HCT116 (cell line): ENCODE data around the gene KCNA2. TPM values are rescaled to one million over a fixed set of nuclear protein-coding genes. Genes with fewer than 3 reads are reported as not detected.

Experiments used
- ATAC-seq: fragments of 200-7000 bp; cut with Tn5 transposase; 2 replicates; pipeline ENCODE4 v1.9.1; 2020; ENCODE audit warnings: mild to moderate bottlenecking, moderate library complexity
- BruUV-seq: library from RNA; stranded (reverse); fragments of 400-500 nt; replicated peaks from 2 replicates; lab custom pipeline; 2021; lab: Mats Ljungman, UMichigan
- CTCF ChIA-PET: fragments of 300-600 bp; sonication (Branson Sonifier 250); formaldehyde crosslinking; loops from one replicate; lab custom pipeline; 2021; ENCODE audit warnings: antibody characterized with exemption; lab: Charles Lee
- POLR2A ChIA-PET: fragments of 300-600, 350-600 bp; sonication (Branson Sonifier 250); formaldehyde crosslinking; loops from one replicate; lab custom pipeline; 2021; ENCODE audit warnings: antibody characterized with exemption; lab: Charles Lee
- RAD21 ChIA-PET, 2 experiments: fragments of 300-600 bp; sonication (Branson Sonifier 250); formaldehyde crosslinking; loops; one replicate each; lab custom pipeline; 2023; ENCODE audit warnings: low total read pairs in 2 of 2; ENCODE audit not compliant: uncharacterized antibody in 2 of 2, unreplicated experiment in 2 of 2, low non-redundant PET in 1 of 2; lab: Charles Lee
- DNase-seq: peaks from one replicate; pipeline ENCODE4 v3.0.0-alpha.2; 2010; ENCODE audit warnings: low read depth, low spot score
- H2AFZ ChIP-seq: fragments of 200-600 bp; shearing (Covaris generic), sonication (generic); 2 replicates; pipeline ENCODE4 v1.6.1; 2017; ENCODE audit warnings: low read depth, mixed run types, mixed read lengths, antibody characterized with exemption, low read length; ENCODE audit not compliant: poor library complexity, severe bottlenecking
- H3K27ac ChIP-seq: 2 replicates; pipeline ENCODE4 v1.5.1; 2012; ENCODE audit warnings: low read depth, low read length
- H3K27me3 ChIP-seq: fragments of 200-600 bp; sonication (generic); 2 replicates; pipeline ENCODE4 v1.6.1; 2016; ENCODE audit warnings: mixed run types, low read length, mixed read lengths; ENCODE audit not compliant: insufficient read depth
- H3K36me3 ChIP-seq, 2 experiments: fragments of 200-500 bp in 1 of 2; fragments of 200-600 bp in 1 of 2; sonication (Bioruptor generic) in 1 of 2; sonication (generic) in 1 of 2; 2 replicates each; pipeline versions ENCODE4 v1.5.1 to v1.6.1; 2014 to 2016; ENCODE audit warnings: low read length in 2 of 2, inconsistent platforms in 1 of 2, mixed read lengths in 1 of 2, mixed run types in 1 of 2; ENCODE audit not compliant: insufficient read depth in 2 of 2, control insufficient read depth in 1 of 2
- H3K4me1 ChIP-seq, 2 experiments: fragments of 200-600 bp in 1 of 2; sonication (generic) in 1 of 2; 2 replicates each; pipeline versions ENCODE4 v1.5.1 to v1.6.1; 2012 to 2017; ENCODE audit warnings: low read length in 2 of 2, inconsistent platforms in 1 of 2, mild to moderate bottlenecking in 1 of 2, mixed read lengths in 1 of 2, mixed run types in 1 of 2, moderate library complexity in 1 of 2; ENCODE audit not compliant: insufficient read depth in 2 of 2, control insufficient read depth in 1 of 2
- H3K4me2 ChIP-seq: fragments of 200-600 bp; sonication (generic); 2 replicates; pipeline ENCODE4 v1.6.1; 2017; ENCODE audit warnings: mixed run types, low read length, mixed read lengths
- H3K4me3 ChIP-seq, 2 experiments: fragments of 200-600 bp in 1 of 2; sonication (generic) in 1 of 2; replicated peaks in 1 of 2; 2 replicates each; pipeline ENCODE4 v1.5.1; 2011 to 2016; ENCODE audit warnings: low read length in 2 of 2, control low read depth in 1 of 2, low read depth in 1 of 2, mild to moderate bottlenecking in 1 of 2, mixed read lengths in 1 of 2, mixed run types in 1 of 2
- H3K79me2 ChIP-seq: fragments of 200-600 bp; sonication (generic); 2 replicates; pipeline ENCODE4 v1.6.1; 2017; ENCODE audit warnings: mild to moderate bottlenecking, mixed run types, low read length, moderate library complexity, mixed read lengths; ENCODE audit not compliant: insufficient read depth
- H3K9ac ChIP-seq: fragments of 200-600 bp; sonication (generic); 2 replicates; pipeline ENCODE4 v1.6.1; 2016; ENCODE audit warnings: low read length, mixed read lengths
- H3K9me2 ChIP-seq: fragments of 200-600 bp; sonication (generic), shearing (Covaris generic); 2 replicates; pipeline ENCODE4 v1.6.1; 2017; ENCODE audit warnings: mixed run types, mild to moderate bottlenecking, moderate library complexity; ENCODE audit not compliant: insufficient read depth
- H3K9me3 ChIP-seq, 2 experiments: fragments of 200-500 bp in 1 of 2; fragments of 200-600 bp in 1 of 2; sonication (Bioruptor generic) in 1 of 2; sonication (generic) in 1 of 2; 2 replicates each; pipeline ENCODE4 v1.6.1; 2014 to 2017; ENCODE audit warnings: low read length in 2 of 2, mixed read lengths in 2 of 2, inconsistent platforms in 1 of 2, low read depth in 1 of 2, mild to moderate bottlenecking in 1 of 2, mixed run types in 1 of 2, moderate library complexity in 1 of 2; ENCODE audit not compliant: control insufficient read depth in 1 of 2, insufficient read depth in 1 of 2
- H4K20me1 ChIP-seq: fragments of 200-600 bp; sonication (generic), shearing (Covaris generic); 2 replicates; pipeline ENCODE4 v1.6.1; 2017; ENCODE audit warnings: mixed run types, mild to moderate bottlenecking, moderate library complexity; ENCODE audit not compliant: insufficient read depth
- ATF3 ChIP-seq: IDR thresholded peaks from 2 replicates; pipeline ENCODE4 v1.6.1; 2012
- CTCF ChIP-seq, 3 experiments: fragments of 200-600 bp in 1 of 3; sonication (generic) in 1 of 3; IDR thresholded peaks in 2 of 3; conservative IDR thresholded peaks in 1 of 3; 2 replicates each; pipeline ENCODE4 v1.5.1; 2012 to 2017; ENCODE audit warnings: low read depth in 2 of 3, low read length in 2 of 3, antibody characterized with exemption in 1 of 3, borderline replicate concordance in 1 of 3, control low read depth in 1 of 3, mild to moderate bottlenecking in 1 of 3, mixed read lengths in 1 of 3, mixed run types in 1 of 3, moderate library complexity in 1 of 3; ENCODE audit not compliant: insufficient read depth in 1 of 3
- EGR1 ChIP-seq: IDR thresholded peaks from 2 replicates; pipeline ENCODE4 v1.6.1; 2012; ENCODE audit warnings: low read depth
- ELF1 ChIP-seq: IDR thresholded peaks from 2 replicates; pipeline ENCODE4 v1.6.1; 2012; ENCODE audit warnings: low read depth, borderline replicate concordance
- EZH2phosphoT487 ChIP-seq: fragments of 200-600 bp; IDR thresholded peaks from 2 replicates; pipeline ENCODE4 v1.6.1; 2018; ENCODE audit warnings: antibody characterized with exemption, borderline replicate concordance
- JUND ChIP-seq: IDR thresholded peaks from 2 replicates; pipeline ENCODE4 v1.6.1; 2012
- MAX ChIP-seq: IDR thresholded peaks from 2 replicates; pipeline ENCODE4 v1.6.1; 2012
- POLR2A ChIP-seq: IDR thresholded peaks from 2 replicates; pipeline ENCODE4 v1.7.0; 2011; ENCODE audit warnings: borderline replicate concordance; ENCODE audit not compliant: insufficient read depth, insufficient read length; ENCODE audit errors: extremely low read depth
- POLR2AphosphoS5 ChIP-seq: IDR thresholded peaks from 2 replicates; pipeline ENCODE4 v1.6.1; 2011; ENCODE audit warnings: mild to moderate bottlenecking, low read depth, low read length, moderate library complexity
- RAD21 ChIP-seq: IDR thresholded peaks from 2 replicates; pipeline ENCODE4 v1.6.1; 2012; ENCODE audit warnings: low read depth, mild to moderate bottlenecking
- SRF ChIP-seq: IDR thresholded peaks from 2 replicates; pipeline ENCODE4 v1.6.1; 2012; ENCODE audit warnings: low read depth
- TCF7L2 ChIP-seq: IDR thresholded peaks from 2 replicates; pipeline ENCODE4 v1.7.0; 2011; ENCODE audit warnings: borderline replicate concordance, inconsistent platforms; ENCODE audit not compliant: insufficient read depth, insufficient read length; ENCODE audit errors: extremely low read depth
- ZNF274 ChIP-seq: fragments of 200-500 bp; sonication (Bioruptor generic); IDR thresholded peaks from 2 replicates; pipeline ENCODE4 v1.6.1; 2014; ENCODE audit warnings: mild to moderate bottlenecking, low read depth, low read length, inconsistent platforms
- intact Hi-C: fragments of 100-400 bp; cut with micrococcal nuclease; formaldehyde crosslinking; loops from 2 replicates; pipeline ENCODE4 v1.10.0; 2022
- total RNA-seq: library from RNA; stranded (reverse); gene quantifications from one replicate; pipeline ENCODE4 v1.2.1, GENCODE V29; 2021; ENCODE audit not compliant: unreplicated experiment

KCNA2 gene
- total RNA-seq, 1 experiment from 2014 or later = not detected

DNA sequence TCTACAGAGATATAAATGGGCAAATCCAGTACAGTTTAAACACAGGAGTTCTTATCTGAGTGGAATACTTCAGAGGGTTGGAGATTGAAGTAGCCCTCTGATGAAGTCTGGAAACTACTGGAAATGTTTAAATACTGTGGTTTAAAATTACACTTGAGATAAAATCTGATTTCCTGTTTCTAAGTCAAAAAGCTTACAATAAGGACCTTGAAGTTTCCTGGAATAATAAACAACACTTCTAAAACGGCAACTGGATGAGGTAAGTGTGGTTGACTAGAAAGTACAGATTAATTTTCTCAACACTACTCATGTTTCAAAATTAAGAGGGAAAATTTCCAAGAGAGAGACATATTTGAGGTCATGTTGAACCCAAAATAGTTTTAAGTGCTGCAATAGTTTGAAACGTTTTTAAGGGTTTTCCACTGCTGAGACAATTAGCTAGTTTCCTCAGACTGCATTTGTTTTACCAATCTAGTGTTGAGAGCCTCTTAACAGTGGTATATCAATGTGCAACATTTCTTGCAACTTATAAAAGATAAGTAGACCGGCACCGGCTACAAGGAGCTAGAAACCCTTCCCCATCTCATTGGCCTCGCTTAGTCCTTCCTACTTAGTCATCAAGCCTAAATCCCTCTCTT is 41.2 kb upstream of the KCNA2 start:
- ChIA-PET POLR2A (no interaction called here), RAD21 (no interaction called here)
- no TSS peak for BruUV-seq

GRCh38 chr1:110645821-110646735 is 39.9 kb upstream of the KCNA2 start:
- Histone ChIP-seq H3K27me3 (peaks cover 91% of the 10 kb centered on the region), H3K4me1 (no peaks in the 10 kb centered on the region), H4K20me1 (no peaks in the 10 kb centered on the region), H3K27ac (no peak overlapping the region), H2AFZ (no peak overlapping the region), H3K4me3 (no peak overlapping the region), H3K4me2 (no peak overlapping the region), H3K9ac (no peak overlapping the region), H3K9me2 (no peaks in the 10 kb centered on the region), H3K9me3 (no peaks in the 10 kb centered on the region), H3K36me3 (no peaks in the 10 kb centered on the region), H3K79me2 (no peaks in the 10 kb centered on the region)
- POLR2A ChIA-PET = no interaction called here
- CTCF ChIA-PET = interaction anchor here (0.8 to 1.4 kb wide), 2 partner anchors 120 to 137 kb away, joined by 3 to 6 read pairs; no protein-coding TSS in a partner anchor
- ATAC-seq (no peak), DNase-seq (no peak)
- BruUV-seq = no TSS peak
- RAD21 ChIA-PET = no interaction called here
- intact Hi-C loops = loop anchor here (2.0 kb wide), 1 partner anchor 17 kb away; no protein-coding TSS in a partner anchor
- no peak for TF ChIP-seq JUND
- no peak for TF ChIP-seq EGR1
- TF ChIP-seq ATF3 = no peak
- no peak for TF ChIP-seq TCF7L2
- no peak for TF ChIP-seq CTCF (IDR thresholded peaks at IDR 0.05 in 2 of 3, conservative IDR thresholded peaks at IDR 0.05 in 1 of 3; ENCODE audit: borderline replicate concordance in 1 of 3, insufficient read depth in 1 of 3, low read depth in 2 of 3, low read length in 2 of 3)
- no peak for TF ChIP-seq ZNF274
- TF ChIP-seq EZH2phosphoT487 = no peak
- TF ChIP-seq SRF = no peak
- no peak for TF ChIP-seq MAX
- no peak for TF ChIP-seq POLR2A

More for the DNA sequence above, 41.2 kb upstream of the KCNA2 start:
- Histone ChIP-seq H3K4me1 (no peaks in the 10 kb centered on the region), H3K27me3 (peaks cover 88% of the 10 kb centered on the region), H3K79me2 (no peaks in the 10 kb centered on the region), H3K9me3 (no peaks in the 10 kb centered on the region), H2AFZ (no peak overlapping the region), H3K36me3 (no peaks in the 10 kb centered on the region), H3K9me2 (no peaks in the 10 kb centered on the region), H3K9ac (no peak overlapping the region), H4K20me1 (no peaks in the 10 kb centered on the region), H3K4me3 (no peak overlapping the region), H3K27ac (no peak overlapping the region), H3K4me2 (no peak overlapping the region)
- intact Hi-C loops = loop anchor here (2.0 kb wide), 1 partner anchor 15 kb away; no protein-coding TSS in a partner anchor
- DNase-seq = no peak
- TF ChIP-seq ELF1 (no peak), JUND (no peak), RAD21 (no peak), ATF3 (no peak), POLR2AphosphoS5 (no peak)
- ATAC-seq = no peak
- CTCF ChIA-PET = interaction anchor here (0.9 to 1.4 kb wide), 2 partner anchors 28 to 119 kb away, joined by 5 to 6 read pairs; no protein-coding TSS in a partner anchor
